GM08714 (cell line): ENCODE measurements around the gene KLK8.

Source experiments
- H3K4me3 ChIP-seq: fragments of 200-500 bp; sonication (Bioruptor generic); 2 replicates; pipeline ENCODE4 v1.5.1; 2014; ENCODE audit warnings: mild to moderate bottlenecking, low read length, inconsistent platforms
- ZNF274 ChIP-seq: IDR thresholded peaks from 2 replicates; pipeline ENCODE4 v1.6.1; 2012; ENCODE audit warnings: mild to moderate bottlenecking, low read depth, low read length

The KLK8 gene

DNA sequence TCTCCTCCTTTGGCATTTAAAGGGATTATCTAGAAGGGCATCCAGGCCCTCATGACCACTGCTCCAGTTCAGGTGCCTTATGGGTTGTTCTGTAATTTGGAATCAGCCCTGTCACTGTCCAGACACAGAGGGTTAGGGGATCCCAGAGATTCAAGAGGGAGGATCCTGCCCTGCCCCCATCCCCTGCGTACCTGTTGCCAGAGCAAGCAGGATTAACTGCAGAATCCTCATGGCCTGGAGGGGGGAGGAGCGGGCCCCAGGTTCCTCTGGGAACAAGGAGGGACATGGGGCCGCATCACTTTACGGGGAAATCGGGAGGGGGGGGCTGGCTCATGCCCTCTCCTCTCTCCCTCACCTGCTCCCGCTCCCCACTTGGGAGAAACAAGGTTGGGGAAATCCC is 24.0 kb upstream of the KLK8 start:
- TF ChIP-seq ZNF274 = no peak
- H3K4me3 ChIP-seq = no peak overlapping the region

DNA sequence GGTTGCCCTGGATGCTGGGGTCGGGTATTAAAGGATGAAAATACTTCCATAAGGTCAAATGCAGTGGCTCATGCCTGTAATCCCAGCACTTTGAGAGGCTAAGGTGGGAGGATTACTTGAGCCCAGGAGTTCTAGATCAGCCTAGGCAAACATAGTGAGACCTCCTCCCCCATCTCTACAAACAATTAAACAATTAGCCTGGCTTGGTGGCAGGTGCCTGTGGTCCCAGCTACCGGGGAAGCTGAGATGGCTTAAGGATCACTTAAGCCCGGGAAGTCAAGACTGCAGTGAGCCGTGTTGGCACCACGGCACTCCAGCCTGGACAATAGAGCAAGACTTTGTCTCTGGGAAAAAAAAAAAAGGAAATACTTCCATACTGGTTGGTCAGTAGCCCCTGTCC is 23.5 kb upstream of the KLK8 start:
- TF ChIP-seq ZNF274 = no peak
- H3K4me3 ChIP-seq = no peak overlapping the region

DNA sequence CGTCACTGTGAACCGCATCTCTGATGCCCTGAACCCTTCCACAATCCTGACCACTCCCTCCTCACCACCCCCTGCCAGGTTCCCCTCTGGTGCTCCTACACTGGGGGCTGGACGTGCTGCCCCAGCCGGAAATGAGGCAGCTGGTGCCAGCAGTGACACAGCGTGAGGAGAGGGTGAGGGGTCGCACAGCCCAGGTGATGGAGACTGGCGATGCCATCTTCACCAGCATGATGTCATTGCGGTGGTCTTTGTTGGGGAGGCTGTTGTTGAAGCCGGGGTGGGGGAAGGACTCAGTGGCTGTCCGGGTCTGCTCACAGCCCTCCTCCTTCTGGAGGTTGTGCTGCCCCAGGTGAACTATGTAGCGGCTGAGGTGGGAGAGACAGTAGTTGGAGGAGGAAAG is 22.5 kb upstream of the KLK8 start:
- no peak for TF ChIP-seq ZNF274
- no peak overlapping the region for H3K4me3 ChIP-seq

DNA sequence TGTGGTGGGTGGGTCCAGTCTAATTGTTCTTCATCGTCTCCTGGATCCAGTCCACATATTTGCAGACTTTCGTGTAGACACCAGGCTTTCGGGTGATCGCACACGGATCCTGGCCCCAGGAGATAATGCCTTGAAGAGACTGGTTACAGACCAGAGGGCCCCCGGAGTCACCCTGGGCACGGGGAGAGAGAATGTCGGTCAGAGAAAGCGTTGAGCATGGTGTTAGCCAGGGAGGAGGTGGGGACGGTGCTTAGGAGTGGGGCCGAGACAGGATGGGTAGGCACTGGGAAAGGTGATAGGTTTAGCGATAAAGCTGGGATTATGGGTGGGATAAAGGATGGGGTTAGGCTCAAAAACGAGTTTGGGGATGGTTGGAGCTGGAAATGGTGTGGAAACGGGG is 21.1 kb upstream of the KLK8 start:
- H3K4me3 ChIP-seq = no peak overlapping the region
- no peak for TF ChIP-seq ZNF274

DNA sequence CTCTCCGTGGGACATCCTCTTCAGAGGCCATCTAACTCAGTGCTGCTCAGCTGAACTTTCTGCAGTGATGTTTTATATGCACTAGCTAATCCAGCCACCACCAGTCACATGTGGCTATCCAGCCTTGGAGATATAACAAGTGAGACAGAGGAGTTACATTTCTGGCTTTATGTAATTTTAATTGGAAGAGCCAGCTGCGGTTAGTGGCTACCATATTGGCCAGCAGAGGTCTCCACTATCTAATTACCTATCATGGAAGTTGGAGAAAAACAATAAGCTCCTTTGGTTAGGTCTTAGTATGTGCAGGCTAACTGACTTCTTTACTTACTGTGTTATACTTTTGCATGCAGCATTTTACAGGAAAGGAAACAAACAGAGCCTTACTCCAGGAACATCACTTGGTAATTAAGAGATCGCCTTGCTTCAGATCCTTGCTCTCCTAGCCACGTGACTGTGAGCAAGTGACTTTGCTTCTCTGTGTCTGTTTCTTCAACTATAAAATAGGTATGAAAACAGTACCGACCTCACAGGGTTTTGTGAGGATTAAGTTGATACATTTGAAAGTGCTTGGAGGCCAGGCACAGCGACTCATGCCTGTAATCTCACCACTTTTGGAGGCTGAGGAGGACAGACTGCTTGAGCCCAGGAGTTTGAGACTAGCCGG is 19.7 kb upstream of the KLK8 start:
- no peak for TF ChIP-seq ZNF274
- no peak overlapping the region for H3K4me3 ChIP-seq

DNA sequence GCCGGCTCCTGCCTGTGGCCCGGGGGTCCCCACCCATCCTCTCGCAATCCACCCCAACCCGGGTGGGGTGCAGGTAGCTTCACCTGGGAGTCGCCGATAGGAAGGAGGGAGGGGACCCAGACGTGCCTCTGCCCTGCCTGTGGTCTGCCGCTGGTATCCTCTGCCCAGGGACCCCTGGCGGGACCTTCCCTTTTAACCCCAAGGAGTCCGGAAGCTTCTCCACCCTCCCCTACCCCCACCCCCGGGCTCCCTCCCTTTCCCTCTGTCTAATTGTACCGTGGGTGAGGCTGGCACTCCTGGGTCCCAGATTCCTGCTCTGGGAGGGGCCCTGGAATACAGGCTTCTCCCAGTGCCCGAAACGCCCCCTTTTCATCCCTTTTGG is 18.1 kb upstream of the KLK8 start, which contains the start of gene KLK10:
KLK10 (minus strand) TSS at position 166 of the 382 bp plus-strand sequence. CDS start 579 bp downstream, outside the sequence.
- TF ChIP-seq ZNF274 = no peak
- no peak within 1 kb of the TSS for H3K4me3 ChIP-seq

DNA sequence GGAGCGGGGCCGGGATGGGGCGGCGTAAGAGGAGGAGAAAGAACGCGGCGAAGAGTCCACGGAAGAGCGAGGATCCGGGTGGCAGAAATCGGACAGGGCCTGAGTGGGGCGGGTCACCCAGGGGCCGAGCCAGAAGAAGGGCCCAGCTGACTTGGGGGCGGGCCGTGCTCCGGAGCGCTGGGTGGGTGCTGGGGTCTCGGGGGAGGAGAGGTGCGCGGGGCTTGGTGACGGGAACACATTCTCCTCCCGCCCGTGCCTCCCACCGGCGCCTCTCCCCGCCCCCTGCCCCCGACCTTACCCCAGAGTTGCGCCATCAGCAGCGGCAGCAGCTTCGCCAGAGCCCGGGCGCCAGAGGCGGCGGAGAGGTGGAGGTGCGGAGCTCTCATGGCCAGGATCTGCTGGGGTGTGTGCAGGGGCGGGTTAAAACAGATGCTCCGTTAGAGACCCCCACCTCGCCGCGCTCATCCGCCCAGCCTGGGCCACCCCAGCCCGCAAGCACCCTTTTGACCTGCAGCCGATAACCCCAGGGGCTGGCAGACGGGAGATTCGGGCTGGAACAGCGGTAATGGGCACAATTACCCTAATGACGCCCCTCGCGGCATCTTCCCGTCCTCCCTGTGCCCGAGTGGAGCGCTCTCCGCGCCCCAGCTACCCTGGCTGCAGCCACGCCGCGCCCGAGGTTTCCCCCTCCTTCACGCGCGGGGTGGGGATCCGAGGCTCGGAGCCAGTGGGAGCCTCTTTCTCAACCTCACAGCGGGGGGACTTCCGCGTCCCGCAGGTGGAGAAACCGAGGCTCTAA is 17.5 kb upstream of the KLK8 start:
- no peak for TF ChIP-seq ZNF274
- no peak overlapping the region for H3K4me3 ChIP-seq

DNA sequence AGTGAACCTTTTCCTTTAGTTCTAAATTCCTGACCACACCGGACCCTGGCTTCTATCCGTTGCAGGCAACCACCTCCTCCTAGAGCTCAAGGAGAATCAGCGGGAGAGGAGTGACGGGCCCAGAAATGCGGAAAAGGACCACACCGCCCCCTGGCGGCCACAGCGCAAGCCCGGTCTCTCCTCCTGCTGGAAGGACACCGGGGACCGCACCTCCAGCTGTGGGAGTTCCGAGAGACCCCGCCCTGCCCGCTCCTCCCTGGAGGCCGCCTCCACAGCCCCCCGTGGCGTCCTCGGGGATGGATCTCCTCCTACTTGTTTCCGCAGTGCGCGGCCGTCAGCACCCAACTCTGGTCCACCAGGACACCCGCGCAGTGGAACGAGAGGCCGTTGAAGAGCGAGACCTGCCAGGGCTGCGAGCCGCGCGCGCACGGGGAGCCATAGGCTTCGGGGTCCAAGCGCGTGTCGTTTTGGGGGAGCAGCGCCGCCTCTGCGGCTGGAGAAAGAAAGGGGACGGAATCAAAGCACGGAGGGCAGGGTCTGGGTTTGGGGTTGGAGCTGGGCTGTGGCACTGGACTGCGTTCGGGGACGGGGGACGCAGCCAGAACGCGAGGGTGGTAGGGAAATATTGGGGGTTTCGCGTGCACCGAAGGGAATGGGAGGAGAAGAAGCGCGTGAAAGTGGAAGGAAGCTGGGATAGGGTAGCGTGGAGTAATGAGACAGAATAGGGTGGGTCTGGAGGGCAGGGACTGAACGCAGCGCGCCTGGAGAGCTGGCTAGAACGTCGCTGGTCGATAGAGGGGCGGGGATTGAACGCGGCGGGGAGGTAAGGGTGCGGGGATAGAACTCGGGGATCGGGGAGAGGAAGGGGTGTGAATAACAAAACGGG is 15.6 kb upstream of the KLK8 start:
- TF ChIP-seq ZNF274 = no peak
- H3K4me3 ChIP-seq = no peak overlapping the region

DNA sequence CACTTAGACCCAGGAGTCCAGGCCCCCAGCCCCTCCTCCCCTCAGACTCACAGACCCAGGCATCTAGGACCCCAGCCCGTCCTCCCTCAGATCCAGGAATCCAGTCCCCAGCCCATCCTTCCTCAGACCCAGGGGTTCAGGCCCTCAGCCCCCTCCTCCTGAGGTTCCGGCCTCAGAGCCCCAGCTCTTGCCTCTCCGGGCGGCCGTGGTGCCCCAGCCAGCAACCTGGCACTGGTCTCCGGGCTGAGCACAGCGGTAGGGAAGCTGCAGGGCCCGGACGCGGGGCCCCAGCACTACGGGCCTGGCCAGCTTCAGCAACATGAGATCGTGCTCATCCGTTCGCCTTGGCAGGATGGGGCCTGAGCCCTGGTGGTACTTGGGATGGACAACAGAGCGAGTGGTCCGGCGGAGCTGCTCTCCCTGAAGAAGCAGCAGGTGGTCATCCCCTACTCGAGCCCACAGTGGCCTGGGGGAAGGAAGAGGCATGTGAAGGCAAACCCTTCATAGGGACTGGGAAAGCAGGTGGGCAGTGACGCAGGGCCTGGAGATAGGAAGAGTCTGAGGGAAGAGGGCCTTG is 14.4 kb upstream of the KLK8 start:
- TF ChIP-seq ZNF274 = no peak
- no peak overlapping the region for H3K4me3 ChIP-seq

DNA sequence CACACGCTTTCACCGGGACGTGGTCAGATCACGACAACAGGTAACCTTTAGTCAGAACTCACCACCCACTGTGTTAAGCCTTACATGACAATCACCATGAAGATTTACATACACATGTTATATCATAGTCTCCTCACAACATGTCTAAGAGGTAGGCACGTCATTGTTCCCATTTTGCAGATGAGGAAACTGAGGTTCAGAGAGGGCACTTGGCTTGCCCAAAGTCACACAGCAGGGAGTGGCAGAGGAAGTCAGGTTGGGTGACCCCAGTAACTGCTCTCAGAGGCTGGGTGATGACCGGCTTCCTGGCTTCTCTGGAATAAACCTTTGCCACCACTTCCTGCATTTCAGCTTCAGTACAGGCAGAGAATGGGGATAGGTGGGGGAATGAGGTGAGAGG is 12.8 kb upstream of the KLK8 start:
- no peak for TF ChIP-seq ZNF274
- no peak overlapping the region for H3K4me3 ChIP-seq

DNA sequence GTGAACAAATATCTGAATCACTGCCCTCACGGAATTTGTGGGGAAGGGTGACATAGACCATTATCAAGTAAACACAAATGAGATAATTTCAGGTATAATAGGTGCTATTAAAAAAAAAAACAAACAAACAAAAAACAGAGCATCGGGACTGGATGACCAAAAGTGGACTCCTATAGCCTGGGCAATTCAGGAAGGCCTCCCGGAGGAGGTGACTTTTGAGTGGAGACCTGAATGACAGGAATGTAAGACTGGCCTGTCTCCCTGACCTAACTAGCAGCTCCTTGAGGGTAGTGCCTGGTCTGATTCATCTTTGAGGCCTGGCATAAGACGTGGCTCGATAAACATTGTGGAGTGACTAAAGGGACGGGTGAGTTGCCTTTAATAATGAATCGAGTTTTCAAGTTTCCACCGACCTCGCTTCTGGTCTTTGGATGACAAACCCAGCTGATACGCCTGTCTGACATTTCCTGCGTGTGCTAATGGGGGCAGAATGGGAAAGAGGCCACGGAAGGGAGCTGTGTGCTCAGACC is 11.3 kb upstream of the KLK8 start:
- TF ChIP-seq ZNF274 = no peak
- no peak overlapping the region for H3K4me3 ChIP-seq

DNA sequence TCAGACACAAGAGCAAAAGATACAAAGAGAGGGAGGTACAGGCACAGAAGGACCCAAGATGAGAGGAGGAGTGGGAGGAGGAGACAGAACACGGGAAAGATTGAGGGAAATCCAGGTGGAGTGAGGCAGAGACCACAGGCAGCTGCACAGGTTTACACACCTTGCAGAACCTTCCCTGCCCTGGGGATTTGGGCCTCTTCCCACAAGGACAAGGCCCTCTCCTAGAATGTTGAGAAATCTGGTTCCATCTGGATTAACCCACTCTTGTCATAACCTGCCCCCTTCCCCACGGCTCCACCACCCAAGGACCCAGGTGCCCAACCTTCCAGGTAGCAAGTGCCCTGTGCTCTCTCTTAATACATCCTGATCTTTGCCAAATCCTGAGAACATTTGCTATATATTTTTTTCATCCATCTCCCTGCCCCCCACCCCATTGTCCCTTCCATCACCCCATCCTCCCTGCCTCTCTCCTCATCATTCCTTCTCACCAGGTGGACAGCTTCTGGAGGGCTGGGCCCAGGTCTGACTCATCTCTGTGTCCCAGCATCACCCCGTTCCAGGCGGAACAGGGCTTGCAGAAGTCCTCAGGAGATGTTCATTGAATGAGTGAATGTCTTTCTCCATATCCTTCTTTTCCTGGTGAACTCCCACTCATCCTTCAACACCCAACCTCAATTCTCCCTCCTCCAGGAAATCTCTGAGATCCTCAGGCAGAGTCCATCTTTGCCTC is 8.8 kb upstream of the KLK8 start:
- no peak overlapping the region for H3K4me3 ChIP-seq
- no peak for TF ChIP-seq ZNF274
